Kasumi-1 (cell line): ENCODE results near the gene SYNGR2.
A peak's percentile ranks its signal among the peaks of the same experiment; 100 is the strongest.
"Not testable (repeated sequence)": the region's sequence is repeated elsewhere in the genome, so short reads cannot be mapped to it uniquely, and the experiment has no call there.

Experiments used
- DNase-seq, 2 experiments: peaks; one replicate each; lab custom pipeline; 2025; lab: John Stamatoyannopoulos, UW

Gene SYNGR2

GRCh38 chr17:78171591-78172248 lies 3.3 kb downstream of the SYNGR2 start:
- DNase-seq = not testable (repeated sequence)

- DNase-seq = peak; percentile 59 to 68
Observed at GRCh38 chr17:78172249-78173051, 4.1 kb downstream of the SYNGR2 start.

GRCh38 chr17:78173097-78173715 lies 4.8 kb downstream of the SYNGR2 start:
- no peak for DNase-seq

GRCh38 chr17:78174346-78174869 lies 6.0 kb downstream of the SYNGR2 start:
- no peak for DNase-seq

GRCh38 chr17:78174870-78175642 lies 6.7 kb downstream of the SYNGR2 start:
- DNase-seq = no peak

- no peak for DNase-seq
Observed at GRCh38 chr17:78175643-78175981, 7.2 kb downstream of the SYNGR2 start.

GRCh38 chr17:78176548-78177025 lies 8.2 kb downstream of the SYNGR2 start:
- DNase-seq = peak; percentile 78 to 82

- DNase-seq = no peak
Observed at GRCh38 chr17:78179372-78179771, 11.0 kb downstream of the SYNGR2 start.

GRCh38 chr17:78180083-78180482 lies 11.7 kb downstream of the SYNGR2 start:
- DNase-seq = no peak

GRCh38 chr17:78180508-78180907 lies 12.1 kb downstream of the SYNGR2 start:
- DNase-seq = no peak

GRCh38 chr17:78182504-78182903 lies 14.1 kb downstream of the SYNGR2 start:
- no peak for DNase-seq

- DNase-seq = no peak
Observed at GRCh38 chr17:78183916-78184315, 15.5 kb downstream of the SYNGR2 start.

GRCh38 chr17:78184351-78184750 lies 16.0 kb downstream of the SYNGR2 start:
- DNase-seq = no peak

GRCh38 chr17:78184868-78185267 lies 16.5 kb downstream of the SYNGR2 start:
- DNase-seq = no peak

- DNase-seq = peak; percentile 63 to 78
Observed at GRCh38 chr17:78185981-78186691, 17.8 kb downstream of the SYNGR2 start.

GRCh38 chr17:78186692-78187595 lies 18.6 kb downstream of the SYNGR2 start, which contains the start of the genes AFMID and TK1:
TSS of gene AFMID (plus strand) at chr17:78187362. CDS start at chr17:78187371, 9 bp downstream.
TSS of gene TK1 (minus strand) at chr17:78187052. CDS start at chr17:78186994, 58 bp downstream.
- peak; percentile 98 to 99 for DNase-seq

- DNase-seq = no peak
Observed at GRCh38 chr17:78196716-78197115, 28.3 kb downstream of the SYNGR2 start.

GRCh38 chr17:78197147-78197832 lies 28.9 kb downstream of the SYNGR2 start:
- no peak for DNase-seq

GRCh38 chr17:78200451-78200850 lies 32.1 kb downstream of the SYNGR2 start:
- DNase-seq = no peak
